GM12891 (cell line): ENCODE data around the gene POLD1.

Source experiments
- POLR2A ChIP-seq: IDR thresholded peaks from 2 replicates; pipeline ENCODE4 v1.6.1; 2011; ENCODE audit warnings: low read depth, low read length, control low read depth
- POLR2AphosphoS5 ChIP-seq: IDR thresholded peaks from 2 replicates; pipeline ENCODE4 v1.6.1; 2011; ENCODE audit warnings: low read depth, low read length, control low read depth
- POU2F2 ChIP-seq: IDR thresholded peaks from 2 replicates; pipeline ENCODE4 v1.6.1; 2011; ENCODE audit warnings: low read depth, mild to moderate bottlenecking, control low read depth, low read length, moderate library complexity
- SPI1 ChIP-seq: IDR thresholded peaks from 2 replicates; pipeline ENCODE4 v1.6.1; 2011; ENCODE audit warnings: low read depth, low read length, control low read depth
- TAF1 ChIP-seq: IDR thresholded peaks from 2 replicates; pipeline ENCODE4 v1.6.1; 2011; ENCODE audit warnings: low read depth, low read length, control low read depth

- TF ChIP-seq POLR2AphosphoS5 (no peak), POLR2A (no peak), TAF1 (no peak), SPI1 (no peak), POU2F2 (no peak)
Measured at GRCh38 chr19:50425581-50425980, 41.4 kb downstream of the POLD1 start.
